Activated CD4-positive, alpha-beta T cell treated with anti-CD3 and anti-CD28 coated beads for 1 hour (primary cell): Measurements from ENCODE around the gene DND1.
"Not testable (repeated sequence)": the region's sequence is repeated elsewhere in the genome, so short reads cannot be mapped to it uniquely, and the experiment has no call there.

Experiments
- DNase-seq: peaks from one replicate; pipeline ENCODE4 v3.0.0-alpha.2; 2020

DND1 gene

GRCh38 chr5:140671472-140672125 lies 1.8 kb downstream of the DND1 start:
- no peak for DNase-seq

GRCh38 chr5:140671035-140671434 lies 2.3 kb downstream of the DND1 start:
- DNase-seq = not testable (repeated sequence)

- DNase-seq = peak; percentile 91
These were observed 8.8 kb downstream of the DND1 start, which contains the start of gene WDR55 for GRCh38 chr5:140664359-140665119. Gene WDR55, plus strand, starts transcription at chr5:140664904. Its CDS starts 9 bp downstream, at chr5:140664913.

GRCh38 chr5:140664030-140664358 lies 9.4 kb downstream of the DND1 start:
- DNase-seq = no peak

- DNase-seq = not testable (repeated sequence)
These were observed 13.0 kb downstream of the DND1 start for GRCh38 chr5:140660371-140660770.

GRCh38 chr5:140658870-140659269 lies 14.5 kb downstream of the DND1 start:
- no peak for DNase-seq

GRCh38 chr5:140647042-140647419 lies 26.3 kb downstream of the DND1 start:
- DNase-seq = no peak

- no peak for DNase-seq
These were observed 30.7 kb downstream of the DND1 start for GRCh38 chr5:140642718-140643117.

GRCh38 chr5:140641716-140642115 lies 31.7 kb downstream of the DND1 start:
- DNase-seq = no peak

GRCh38 chr5:140639148-140639981 lies 34.0 kb downstream of the DND1 start, which contains the start of gene TMCO6:
Gene TMCO6, plus strand, starts transcription at chr5:140639451. Its CDS starts 77 bp downstream, at chr5:140639528.
- DNase-seq = peak; percentile 93

GRCh38 chr5:140638898-140639147 lies 34.6 kb downstream of the DND1 start:
- DNase-seq = not testable (repeated sequence)

GRCh38 chr5:140637371-140638100 lies 35.8 kb downstream of the DND1 start:
- no peak for DNase-seq

- no peak for DNase-seq
These were observed 37.8 kb downstream of the DND1 start for GRCh38 chr5:140635291-140636257.

- DNase-seq = no peak
These were observed 39.3 kb downstream of the DND1 start for GRCh38 chr5:140634103-140634502.

GRCh38 chr5:140633501-140633900 lies 39.9 kb downstream of the DND1 start:
- no peak for DNase-seq

GRCh38 chr5:140633021-140633471 lies 40.3 kb downstream of the DND1 start, which contains the start of gene CD14:
Gene CD14, minus strand, starts transcription at chr5:140633175. Its CDS starts 104 bp downstream, at chr5:140633071.
- no peak for DNase-seq

GRCh38 chr5:140632366-140633020 lies 40.9 kb downstream of the DND1 start:
- DNase-seq = peak; percentile 27

- peak; percentile 19 for DNase-seq
These were observed 41.5 kb downstream of the DND1 start for GRCh38 chr5:140631831-140632365.

- DNase-seq = no peak
These were observed 42.3 kb downstream of the DND1 start for GRCh38 chr5:140631036-140631417.

GRCh38 chr5:140630292-140631035 lies 42.9 kb downstream of the DND1 start:
- no peak for DNase-seq
